Renal pelvis (tissue), 4 donors: ENCODE data around the gene SURF4. TPM values are rescaled to one million over a fixed set of nuclear protein-coding genes. Genes with fewer than 3 reads are reported as not detected.
"Not testable (repeated sequence)": the region's sequence is repeated elsewhere in the genome, so short reads cannot be mapped to it uniquely, and the experiment has no call there.

Experiments used
- DNase-seq: peaks from one replicate; pipeline ENCODE4 v3.0.0-alpha.2; 2013
- polyA plus RNA-seq, 3 donors: library from polyadenylated mRNA; unstranded; fragments of 120-200 nt; gene quantifications; one replicate each; pipeline ENCODE4 v1.2.1, GENCODE V29; 2013; ENCODE audit not compliant: insufficient read length in 3 of 3

The SURF4 gene
- polyA plus RNA-seq, 3 donors, result 163 to 184 (median 172) TPM

DNA sequence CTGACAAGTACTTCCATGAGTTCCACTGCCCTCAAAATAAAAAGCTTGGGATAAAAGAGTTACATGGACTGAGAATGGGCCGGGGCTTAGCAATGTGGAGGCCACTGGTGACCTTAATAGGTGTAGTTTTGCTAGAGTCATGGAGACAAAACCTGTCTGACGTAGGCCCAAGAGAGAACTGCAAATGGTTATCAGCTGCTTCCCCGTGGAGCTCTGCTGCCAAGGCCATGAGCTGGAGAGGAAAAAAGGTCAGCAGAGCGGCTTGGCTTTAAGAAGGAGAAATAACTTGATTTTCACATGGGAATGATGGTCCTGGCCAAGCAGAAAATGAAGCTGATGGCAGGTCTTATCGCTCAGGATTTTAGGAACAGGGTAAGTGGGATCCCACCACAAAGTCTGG, 36.2 kb downstream of the SURF4 start:
- DNase-seq, result no peak

- peak; percentile 89 for DNase-seq
Measured at GRCh38 chr9:133335924-133336811, 39.7 kb downstream of the SURF4 start, which contains the start of gene SURF6. TSS of gene SURF6 (minus strand) at chr9:133336188. CDS start at chr9:133336132, 56 bp downstream.

DNA sequence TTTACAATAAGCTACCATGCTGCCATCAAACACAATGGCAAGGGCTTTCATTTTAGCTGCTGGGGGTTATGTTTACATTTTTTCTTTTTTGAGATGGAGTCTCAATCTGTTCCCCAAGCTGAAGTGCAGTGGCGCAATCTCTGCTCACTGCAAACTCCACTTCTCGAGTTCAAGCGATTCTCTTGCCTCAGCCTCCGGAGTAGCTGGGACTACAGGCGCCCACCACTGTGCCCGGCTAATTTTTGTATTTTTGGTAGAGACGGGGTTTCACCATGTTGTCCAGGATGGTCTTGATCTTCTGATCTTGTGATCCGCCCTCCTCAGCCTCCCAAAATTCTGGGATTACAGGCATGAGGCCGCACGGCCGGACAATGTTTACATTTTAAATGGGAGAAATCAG, 41.0 kb downstream of the SURF4 start:
- DNase-seq, result not testable (repeated sequence)

DNA sequence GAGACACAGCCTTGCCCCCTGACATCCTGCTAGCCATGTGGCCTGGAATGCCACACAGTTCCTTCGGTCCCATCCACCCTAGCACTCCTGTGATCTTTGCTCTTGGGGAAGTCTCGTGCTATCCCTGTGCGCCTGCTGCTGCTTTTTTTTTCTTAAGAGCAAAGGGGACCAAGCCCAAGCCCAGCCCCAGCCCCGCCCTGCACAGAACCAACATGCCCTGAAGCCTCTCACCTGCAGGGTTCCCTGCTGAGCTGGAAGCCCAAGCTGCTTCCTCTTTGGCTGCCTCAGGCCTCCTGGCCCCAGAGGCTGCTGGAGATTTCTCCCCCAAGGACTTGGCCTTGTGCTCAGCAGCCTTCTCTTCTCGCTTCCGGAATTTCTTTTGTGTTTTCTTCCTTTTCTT, 41.7 kb downstream of the SURF4 start:
- no peak for DNase-seq

- no peak for DNase-seq
Measured at GRCh38 chr9:133333566-133333965, 42.3 kb downstream of the SURF4 start.

DNA sequence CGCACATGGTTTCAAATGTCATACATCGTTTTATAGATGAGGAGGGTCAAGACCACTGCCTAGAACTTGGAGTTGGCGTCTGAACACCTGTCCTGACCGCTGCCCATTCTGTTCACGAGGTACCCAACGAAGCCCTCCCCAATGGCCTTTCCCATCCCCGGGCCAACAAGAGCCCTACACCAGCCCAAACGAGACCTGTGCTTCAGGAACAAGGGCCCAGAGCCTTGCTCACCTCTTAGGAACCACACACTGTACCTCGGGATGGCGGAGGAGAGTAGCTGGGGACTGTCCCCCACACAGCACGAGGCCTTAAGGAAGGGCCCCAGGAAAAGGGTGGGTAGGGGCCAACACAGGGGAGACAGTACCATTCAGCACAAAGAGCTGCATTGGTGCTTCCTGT, 42.8 kb downstream of the SURF4 start:
- DNase-seq, result no peak

- DNase-seq, result no peak
Measured at GRCh38 chr9:133332381-133332730, 43.5 kb downstream of the SURF4 start.

DNA sequence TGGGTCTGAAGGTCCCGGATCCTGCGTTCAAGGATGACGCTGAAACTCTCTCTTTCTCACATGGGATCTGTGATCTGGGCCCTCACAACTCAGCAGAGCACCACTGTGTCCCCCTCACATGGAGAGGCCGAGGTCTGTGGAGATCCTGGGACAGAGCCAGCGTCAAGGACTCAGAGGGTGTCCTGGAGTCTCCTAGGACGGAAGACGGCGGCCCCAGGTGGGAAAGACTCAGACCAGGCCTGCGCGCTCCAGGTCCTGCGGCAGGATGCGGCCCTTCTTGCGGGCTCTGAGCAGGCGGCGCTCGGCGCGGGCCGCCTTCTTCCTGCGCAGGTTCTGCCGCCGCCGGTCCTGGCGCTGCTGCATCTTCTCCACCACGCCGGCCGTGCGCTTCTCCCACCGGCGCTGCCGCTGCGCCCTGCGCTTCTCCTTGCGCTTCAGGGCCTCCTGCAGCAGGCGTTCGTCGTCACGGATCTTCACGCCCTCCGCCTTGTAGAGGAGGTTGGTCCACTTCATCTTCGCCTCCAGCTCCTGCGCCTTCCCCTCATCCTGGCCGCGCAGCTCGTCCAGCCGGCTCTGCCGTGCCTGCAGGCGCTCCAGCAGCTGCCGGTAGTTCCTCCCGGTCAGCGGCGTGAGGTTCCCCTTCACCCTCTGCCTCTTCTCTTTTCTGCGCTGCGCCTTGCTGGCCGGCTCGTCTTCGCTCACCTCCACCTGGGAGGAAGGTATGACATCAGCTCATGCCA, 44.0 kb downstream of the SURF4 start:
- DNase-seq, result no peak

DNA sequence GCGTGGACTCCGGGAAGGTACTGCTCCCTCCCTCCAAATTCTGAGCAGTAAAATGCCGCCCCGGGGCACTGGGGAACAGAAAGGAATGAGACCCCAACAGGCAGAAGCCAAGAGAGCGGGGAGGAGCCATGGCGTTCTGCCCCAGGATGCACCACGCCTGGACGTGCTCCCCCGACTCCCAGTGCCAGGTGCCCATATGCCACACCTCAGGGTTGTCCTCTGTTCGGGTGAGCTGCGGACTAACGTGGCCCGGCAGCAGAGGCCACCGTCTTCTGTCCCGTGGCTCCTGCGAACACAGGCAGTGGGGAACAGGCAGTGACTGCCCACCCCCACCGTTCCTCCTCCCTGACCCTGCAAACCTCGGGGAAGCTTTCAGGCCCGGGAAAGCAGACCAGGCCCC, 44.6 kb downstream of the SURF4 start:
- no peak for DNase-seq

DNA sequence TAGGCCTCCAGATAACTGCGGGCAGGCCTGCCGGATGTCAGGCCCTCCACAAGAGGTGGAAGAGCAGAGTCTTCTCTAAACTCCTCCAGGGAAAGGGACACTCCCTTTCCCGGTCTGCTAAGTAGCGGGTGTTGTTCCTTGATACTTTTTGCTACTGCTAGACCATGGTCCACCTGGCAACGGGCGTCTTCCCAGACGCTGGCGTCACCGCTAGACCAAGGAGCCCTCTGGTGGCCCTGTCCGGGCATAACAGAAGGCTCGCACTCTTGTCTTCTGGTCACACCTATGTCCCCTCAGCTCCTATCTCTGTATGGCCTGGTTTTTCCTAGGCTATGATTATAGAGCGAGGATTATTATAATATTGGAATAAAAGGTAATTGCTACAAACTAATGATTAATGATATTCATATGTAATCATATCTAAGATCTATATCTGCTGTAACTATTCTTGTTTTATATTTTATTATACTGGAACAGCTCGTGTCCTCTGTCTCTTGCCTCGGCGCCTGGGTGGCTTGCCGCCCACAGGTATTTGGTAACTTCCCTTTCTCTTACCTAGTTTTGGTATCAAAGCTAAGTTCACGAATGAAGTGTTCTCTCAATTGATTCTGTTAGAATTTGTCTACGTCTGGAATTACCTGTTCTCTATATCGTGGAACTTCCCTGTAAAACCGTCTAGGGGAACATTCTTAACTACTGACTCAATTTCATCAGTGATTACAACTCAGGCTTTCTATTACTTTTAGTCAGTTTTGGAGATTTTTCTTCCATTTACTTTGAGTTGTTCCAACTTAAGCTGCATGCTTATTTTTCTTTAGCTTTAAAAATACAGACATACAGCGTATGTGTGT, 46.3 kb downstream of the SURF4 start:
- DNase-seq, result not testable (repeated sequence)

DNA sequence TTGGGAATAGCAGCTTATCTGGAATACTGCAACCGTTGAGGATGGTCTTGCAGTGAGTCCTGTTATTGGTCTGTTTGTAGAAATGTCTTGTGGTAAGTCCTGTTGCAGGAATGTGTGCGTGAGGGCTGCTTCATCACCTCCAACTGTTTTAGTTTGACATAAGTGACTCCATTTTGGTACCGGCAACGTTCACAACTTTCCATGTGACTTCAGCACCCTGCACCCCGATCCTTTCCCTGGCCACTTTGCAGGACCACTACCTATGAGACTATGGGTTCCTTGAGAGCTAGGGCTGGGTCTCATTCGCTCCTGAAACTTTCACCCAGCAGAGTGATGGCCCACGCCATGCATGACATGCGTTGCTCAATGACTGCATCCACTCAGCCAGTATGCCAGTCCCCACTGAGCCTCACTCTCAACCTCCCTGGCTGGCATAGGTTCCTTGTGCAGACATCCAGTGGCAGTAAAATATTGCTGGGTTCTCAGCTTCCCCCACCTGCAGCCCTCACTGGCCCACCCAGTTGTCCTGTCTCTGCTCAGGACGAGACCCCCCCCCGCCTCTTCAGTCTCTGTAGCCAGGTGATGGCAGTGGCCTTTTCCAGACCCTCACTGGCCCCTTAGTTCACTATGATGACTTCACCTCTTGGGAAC, 47.9 kb downstream of the SURF4 start:
- no peak for DNase-seq

- not testable (repeated sequence) for DNase-seq
Measured at GRCh38 chr9:133327021-133327420, 48.8 kb downstream of the SURF4 start.

DNA sequence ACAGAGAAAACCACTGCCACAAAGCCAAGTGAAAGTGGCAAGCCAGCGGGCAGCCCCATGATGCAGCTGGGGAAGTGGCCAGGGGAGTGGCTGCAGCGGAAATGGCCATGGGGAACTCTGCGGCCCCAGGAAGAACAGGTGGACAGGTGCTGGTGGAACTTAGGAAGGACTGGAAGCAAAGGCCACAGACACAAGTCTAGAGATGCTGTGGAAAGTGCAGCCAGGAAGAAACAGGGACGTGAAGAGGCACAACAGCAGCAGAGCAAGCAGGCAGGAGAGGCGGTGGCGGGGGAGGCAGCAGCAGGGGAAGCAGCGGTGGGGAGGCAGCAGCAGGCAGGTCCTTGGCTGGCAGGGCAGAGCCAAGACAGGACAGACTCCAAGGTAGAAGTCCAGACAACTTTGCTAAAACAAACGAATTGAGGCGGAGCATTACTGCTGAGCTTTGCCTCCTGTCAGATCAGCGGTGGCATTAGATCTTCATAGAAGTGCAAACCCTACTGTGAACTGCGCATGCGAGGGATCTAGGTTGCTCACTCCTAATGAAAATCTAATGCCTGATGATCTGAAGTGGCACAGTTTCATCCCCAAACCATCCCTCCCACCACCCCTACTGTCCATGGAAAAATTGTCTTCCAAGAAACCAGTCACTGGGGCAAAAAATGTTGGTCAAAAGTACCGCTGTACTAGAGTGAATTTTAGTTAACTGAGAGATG, 51.7 kb downstream of the SURF4 start:
- DNase-seq, result no peak

GRCh38 chr9:133323211-133323610, 52.6 kb downstream of the SURF4 start:
- DNase-seq, result no peak

DNA sequence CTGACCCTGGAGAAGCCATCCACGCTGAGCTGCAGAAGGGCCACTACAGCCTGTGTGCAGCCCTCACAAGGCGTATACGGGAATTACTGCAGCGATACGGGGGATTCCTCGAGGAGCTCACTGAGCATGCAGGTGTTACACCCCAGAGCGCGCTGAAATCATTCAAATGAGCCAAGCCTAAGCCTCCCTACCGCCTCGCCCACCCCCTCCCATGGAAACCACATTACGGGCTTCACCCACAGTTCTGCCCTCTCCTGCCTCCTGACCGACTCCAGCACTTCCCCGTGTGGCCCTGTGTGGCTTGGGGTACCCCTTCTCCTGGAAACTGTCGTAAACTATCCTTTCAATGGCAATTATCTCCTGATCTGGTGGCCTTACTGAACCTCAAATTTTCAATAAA, 53.2 kb downstream of the SURF4 start:
- DNase-seq, result no peak

DNA sequence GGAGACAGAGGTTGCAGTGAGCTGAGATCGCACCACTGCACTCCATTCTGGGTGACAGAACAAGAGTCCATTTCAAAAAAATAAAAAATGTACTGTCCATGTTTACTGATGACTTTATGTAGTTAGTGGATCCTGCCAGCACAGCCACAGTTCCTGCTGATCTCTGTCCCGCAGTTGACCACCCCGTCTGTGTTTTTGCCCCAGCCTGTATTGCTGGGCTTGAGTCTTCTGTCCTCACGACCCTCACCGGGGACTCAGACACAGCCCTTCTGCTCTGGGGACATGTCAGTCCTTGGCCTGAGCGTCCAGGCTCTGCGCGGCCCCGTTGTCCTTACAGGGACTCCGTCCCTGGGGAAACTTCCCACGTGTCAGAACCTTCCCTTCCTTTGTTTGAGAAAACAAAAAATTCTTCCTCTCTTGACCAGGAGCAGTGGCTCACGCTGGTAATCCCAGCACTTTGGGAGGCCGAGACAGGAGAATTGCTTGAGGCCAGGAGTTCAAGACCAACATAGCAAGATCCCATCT, 54.4 kb downstream of the SURF4 start:
- no peak for DNase-seq

DNA sequence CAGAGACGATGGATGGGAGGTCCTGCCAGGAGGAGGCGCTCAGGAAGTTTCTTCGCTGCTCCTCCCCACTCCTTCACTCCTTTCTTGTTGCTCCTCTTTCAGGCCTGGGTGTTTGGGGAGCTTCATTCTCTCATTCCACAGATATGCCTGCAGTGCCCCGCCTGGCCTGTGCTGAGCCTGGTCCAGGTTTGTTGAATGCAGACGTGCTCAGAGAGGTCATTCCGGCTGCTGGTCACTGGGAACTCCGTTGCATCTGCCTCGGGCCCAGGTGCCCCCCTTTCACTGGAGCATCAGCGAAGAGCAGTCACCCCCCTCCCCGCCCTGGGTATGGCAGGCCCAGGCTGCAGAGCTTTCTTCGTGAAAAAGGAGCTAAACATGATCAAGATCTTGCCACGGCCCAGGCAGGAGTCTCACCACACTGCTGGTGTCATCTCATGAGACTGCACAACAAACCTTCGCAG, 55.4 kb downstream of the SURF4 start:
- DNase-seq, result no peak

GRCh38 chr9:133317551-133317950, 58.3 kb downstream of the SURF4 start:
- DNase-seq, result not testable (repeated sequence)

DNA sequence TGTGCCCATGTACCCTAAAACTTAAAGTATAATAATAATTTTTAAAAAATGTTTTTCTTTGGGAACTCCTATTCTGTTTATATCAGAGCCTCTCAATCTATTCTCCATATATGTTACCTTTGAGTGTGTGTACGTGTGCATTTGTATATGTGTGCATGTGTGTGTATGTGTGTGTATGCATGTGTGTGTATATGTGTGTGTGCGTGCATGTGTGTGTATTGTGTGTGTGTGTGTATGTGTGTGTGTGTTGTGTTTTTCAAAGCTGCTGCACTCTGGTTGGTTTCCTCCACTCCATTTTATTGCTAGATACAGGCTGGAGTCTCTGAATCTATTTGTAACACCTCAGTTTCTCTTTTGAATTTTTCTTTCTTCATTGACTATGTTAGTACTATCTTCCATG, 59.9 kb downstream of the SURF4 start:
- no peak for DNase-seq
